Measurements from ENCODE around the gene NUP153. TPM values are rescaled to one million over a fixed set of nuclear protein-coding genes. Genes with fewer than 3 reads are reported as not detected.

The NUP153 gene
- total RNA-seq, 3 donors from 2014 or later (not counting 1 experiment from before 2014, with no cell fraction given) = 67.5 to 74.9 (median 68.0) TPM

- TF ChIP-seq CTCF (IDR thresholded peaks at IDR 0.05) = no peak
- Mint-ChIP-seq H3K4me3 (no peak overlapping the region), H3K27ac (no peak overlapping the region), H3K36me3 (no peaks in the 10 kb centered on the region), H3K27me3 (ENCODE audit: low read depth in 2 of 2) (no peaks in the 10 kb centered on the region), H3K4me1 (no peaks in the 10 kb centered on the region), H3K9me3 (no peaks in the 10 kb centered on the region)
- Histone ChIP-seq H3K27me3 (ENCODE audit: control insufficient read depth, insufficient read depth, low read length) (no peaks in the 10 kb centered on the region), H3K4me3 (ENCODE audit: low read length) (no peak overlapping the region), H3K27ac (ENCODE audit: low read length) (no peak overlapping the region), H3K9me3 (ENCODE audit: control insufficient read depth, insufficient read depth, low read length) (no peaks in the 10 kb centered on the region), H3K36me3 (ENCODE audit: control insufficient read depth, insufficient read depth, low read length) (no peaks in the 10 kb centered on the region), H3K4me1 (ENCODE audit: control insufficient read depth, insufficient read depth, low read length) (no peaks in the 10 kb centered on the region)
- no peak for DNase-seq
- intact Hi-C loops (cut with micrococcal nuclease) = no loop called here
- 97% methylated on average over 49 of the region's 49 CpGs for WGBS (ENCODE audit: insufficient coverage)
- no peak for ATAC-seq
Measured at GRCh38 chr6:17728551-17729222, 22.0 kb upstream of the NUP153 start.

- H3K9me3 Mint-ChIP-seq = no peaks in the 10 kb centered on the region
Measured at GRCh38 chr6:17725083-17725482, 18.4 kb upstream of the NUP153 start.

GRCh38 chr6:17724341-17724740 is 17.6 kb upstream of the NUP153 start:
- DNase-seq (no peak), ATAC-seq (no peak)
- no peak overlapping the region for H3K4me3 Mint-ChIP-seq
- H3K27ac ChIP-seq (ENCODE audit: low read length) = no peak overlapping the region
- H3K4me1 Mint-ChIP-seq = no peaks in the 10 kb centered on the region
- intact Hi-C loops (cut with micrococcal nuclease) = no loop called here
- no peaks in the 10 kb centered on the region for H3K9me3 ChIP-seq (ENCODE audit: control insufficient read depth, insufficient read depth, low read length)
- no peaks in the 10 kb centered on the region for H3K36me3 ChIP-seq (ENCODE audit: control insufficient read depth, insufficient read depth, low read length)
- no peaks in the 10 kb centered on the region for H3K27me3 ChIP-seq (ENCODE audit: control insufficient read depth, insufficient read depth, low read length)
- H3K36me3 Mint-ChIP-seq = no peaks in the 10 kb centered on the region
- WGBS (ENCODE audit: insufficient coverage) = 94% methylated on average over 3 of the region's 3 CpGs
- TF ChIP-seq CTCF (IDR thresholded peaks at IDR 0.05) = no peak
- no peak overlapping the region for H3K4me3 ChIP-seq (ENCODE audit: low read length)
- H3K27ac Mint-ChIP-seq = no peak overlapping the region
- H3K9me3 Mint-ChIP-seq = no peaks in the 10 kb centered on the region
- no peaks in the 10 kb centered on the region for H3K4me1 ChIP-seq (ENCODE audit: control insufficient read depth, insufficient read depth, low read length)
- peaks cover 0 to 3% of the 10 kb centered on the region in 2 donors for H3K27me3 Mint-ChIP-seq (ENCODE audit: low read depth in 2 of 2)

More at GRCh38 chr6:17725083-17725482, 18.4 kb upstream of the NUP153 start:
- Histone ChIP-seq H3K9me3 (ENCODE audit: control insufficient read depth, insufficient read depth, low read length) (no peaks in the 10 kb centered on the region), H3K36me3 (ENCODE audit: control insufficient read depth, insufficient read depth, low read length) (no peaks in the 10 kb centered on the region), H3K27me3 (ENCODE audit: control insufficient read depth, insufficient read depth, low read length) (no peaks in the 10 kb centered on the region), H3K27ac (ENCODE audit: low read length) (no peak overlapping the region), H3K4me3 (ENCODE audit: low read length) (no peak overlapping the region), H3K4me1 (ENCODE audit: control insufficient read depth, insufficient read depth, low read length) (no peaks in the 10 kb centered on the region)
- Mint-ChIP-seq H3K27ac (no peak overlapping the region), H3K4me3 (no peak overlapping the region), H3K4me1 (no peaks in the 10 kb centered on the region), H3K27me3 (ENCODE audit: low read depth in 2 of 2) (peaks cover 0 to 3% of the 10 kb centered on the region in 2 donors), H3K36me3 (no peaks in the 10 kb centered on the region)
- TF ChIP-seq CTCF (IDR thresholded peaks at IDR 0.05) = no peak
- ATAC-seq (no peak), DNase-seq (no peak)
- intact Hi-C loops (cut with micrococcal nuclease) = no loop called here
- WGBS (ENCODE audit: insufficient coverage) = 26% methylated on average over 6 of the region's 6 CpGs

- Mint-ChIP-seq H3K9me3 (no peaks in the 10 kb centered on the region), H3K27me3 (ENCODE audit: low read depth in 2 of 2) (peaks cover 0 to 3% of the 10 kb centered on the region in 2 donors), H3K36me3 (no peaks in the 10 kb centered on the region), H3K4me1 (no peaks in the 10 kb centered on the region), H3K27ac (no peak overlapping the region), H3K4me3 (no peak overlapping the region)
- intact Hi-C loops (cut with micrococcal nuclease) = no loop called here
- ATAC-seq = no peak
- no peak overlapping the region for H3K27ac ChIP-seq (ENCODE audit: low read length)
- no peak for DNase-seq
- no peak for TF ChIP-seq CTCF (IDR thresholded peaks at IDR 0.05)
- H3K4me3 ChIP-seq (ENCODE audit: low read length) = no peak overlapping the region
- no peaks in the 10 kb centered on the region for H3K4me1 ChIP-seq (ENCODE audit: control insufficient read depth, insufficient read depth, low read length)
- WGBS (ENCODE audit: insufficient coverage) = 90% methylated on average over 3 of the region's 3 CpGs
- H3K9me3 ChIP-seq (ENCODE audit: control insufficient read depth, insufficient read depth, low read length) = no peaks in the 10 kb centered on the region
- H3K27me3 ChIP-seq (ENCODE audit: control insufficient read depth, insufficient read depth, low read length) = no peaks in the 10 kb centered on the region
- no peaks in the 10 kb centered on the region for H3K36me3 ChIP-seq (ENCODE audit: control insufficient read depth, insufficient read depth, low read length)
Measured at GRCh38 chr6:17721671-17722070, 14.9 kb upstream of the NUP153 start.

All from natural killer cell (primary cell).